Subcutaneous abdominal adipose tissue (tissue), 5 donors: ENCODE data around the gene OSM.
A peak's percentile ranks its signal among the peaks of the same experiment; 100 is the strongest.

ENCODE experiments used
- H3K27ac ChIP-seq: one replicate; pipeline ENCODE4 v1.7.0; 2013; ENCODE audit warnings: low read depth, mild to moderate bottlenecking, inconsistent platforms, low read length, moderate library complexity
- H3K27me3 ChIP-seq, 5 donors: one replicate each; pipeline ENCODE4 v1.7.0; 2013; ENCODE audit warnings: low read length in 5 of 5, inconsistent platforms in 1 of 5; ENCODE audit not compliant: control insufficient read depth in 5 of 5, insufficient read depth in 4 of 5
- H3K36me3 ChIP-seq, 5 donors: one replicate each; pipeline ENCODE4 v1.7.0; 2013; ENCODE audit warnings: low read length in 5 of 5; ENCODE audit not compliant: control insufficient read depth in 5 of 5, insufficient read depth in 5 of 5
- H3K4me1 ChIP-seq, 5 donors: one replicate each; pipeline ENCODE4 v1.7.0; 2013; ENCODE audit warnings: low read length in 5 of 5, mild to moderate bottlenecking in 3 of 5, moderate library complexity in 1 of 5; ENCODE audit not compliant: control insufficient read depth in 5 of 5, insufficient read depth in 5 of 5
- H3K4me3 ChIP-seq, 5 donors: one replicate each; pipeline ENCODE4 v1.7.0; 2013; ENCODE audit warnings: low read length in 5 of 5, low read depth in 1 of 5
- H3K9ac ChIP-seq, 5 donors: one replicate each; pipeline ENCODE4 v1.7.0; 2013; ENCODE audit warnings: low read length in 5 of 5, mild to moderate bottlenecking in 4 of 5, moderate library complexity in 3 of 5
- H3K9me3 ChIP-seq, 5 donors: one replicate each; pipeline ENCODE4 v1.7.0; 2013; ENCODE audit warnings: low read length in 5 of 5; ENCODE audit not compliant: control insufficient read depth in 5 of 5
- donor health status: healthy.
- donor health status: healthy.
- donor health status: healthy.
- donor health status: healthy.
- donor health status: healthy.

OSM gene

GRCh38 chr22:30246814-30247376 is 19.8 kb downstream of the OSM start:
- no peak overlapping the region for H3K27ac ChIP-seq
- H3K4me3 ChIP-seq, result peak overlapping the region in 3 of 5 donors; percentile 47 to 63 (median 54)
- peaks cover 0 to 36% (median 19%) of the 10 kb centered on the region in 5 donors for H3K4me1 ChIP-seq
- no peak overlapping the region for H3K9ac ChIP-seq
- H3K36me3 ChIP-seq, result peaks cover 0 to 3% (median 0%) of the 10 kb centered on the region in 5 donors
- H3K9me3 ChIP-seq, result no peaks in the 10 kb centered on the region
- peaks cover 41 to 64% (median 55%) of the 10 kb centered on the region in 5 donors for H3K27me3 ChIP-seq

GRCh38 chr22:30245985-30246813 is 20.5 kb downstream of the OSM start, which contains the start of gene LIF:
TSS of gene LIF (minus strand) at chr22:30246759. CDS start at chr22:30246695, 64 bp downstream.
- Histone ChIP-seq H3K4me3 (peak within 1 kb of the TSS in 4 of 5 donors; percentile 47 to 63 (median 52)), H3K27me3 (peaks cover 41 to 66% (median 55%) of the 10 kb centered on the region in 5 donors), H3K27ac (no peak within 1 kb of the TSS), H3K36me3 (peaks cover 0 to 3% (median 0%) of the 10 kb centered on the region in 5 donors), H3K4me1 (peaks cover 0 to 35% (median 19%) of the 10 kb centered on the region in 5 donors), H3K9me3 (no peaks in the 10 kb centered on the region), H3K9ac (peak within 1 kb of the TSS in 1 of 5 donors; percentile 20)

- Histone ChIP-seq H3K27ac (no peak overlapping the region), H3K4me1 (peaks cover 0 to 32% (median 19%) of the 10 kb centered on the region in 5 donors), H3K4me3 (peak overlapping the region in 1 of 5 donors; percentile 63), H3K9ac (no peak overlapping the region), H3K9me3 (no peaks in the 10 kb centered on the region), H3K27me3 (peaks cover 41 to 69% (median 55%) of the 10 kb centered on the region in 5 donors), H3K36me3 (peaks cover 0 to 3% (median 0%) of the 10 kb centered on the region in 5 donors)
Measured at GRCh38 chr22:30245181-30245984, 21.3 kb downstream of the OSM start.

DNA sequence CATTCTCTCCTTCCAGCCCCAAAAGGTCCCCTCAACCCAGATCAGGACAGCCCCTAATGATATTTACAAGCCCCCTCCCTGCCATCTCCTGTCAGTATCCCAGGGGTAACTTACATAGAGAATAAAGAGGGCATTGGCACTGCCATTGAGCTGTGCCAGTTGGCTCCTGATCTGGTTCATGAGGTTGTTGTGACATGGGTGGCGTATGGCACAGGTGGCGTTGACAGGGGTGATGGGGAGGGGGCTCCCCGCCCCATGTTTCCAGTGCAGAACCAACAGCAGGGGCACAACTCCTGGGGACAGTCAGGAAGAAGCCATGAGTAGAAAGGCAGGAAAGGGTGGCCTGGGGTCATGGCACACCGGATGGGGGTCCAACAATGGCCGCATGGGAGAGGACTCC is 22.0 kb downstream of the OSM start:
- no peak overlapping the region for H3K4me3 ChIP-seq
- H3K36me3 ChIP-seq, result peaks cover 0 to 3% (median 0%) of the 10 kb centered on the region in 5 donors
- no peaks in the 10 kb centered on the region for H3K9me3 ChIP-seq
- H3K27me3 ChIP-seq, result peaks cover 40 to 63% (median 55%) of the 10 kb centered on the region in 5 donors
- H3K27ac ChIP-seq, result no peak overlapping the region
- H3K9ac ChIP-seq, result no peak overlapping the region
- peaks cover 0 to 32% (median 19%) of the 10 kb centered on the region in 5 donors for H3K4me1 ChIP-seq

- Histone ChIP-seq H3K36me3 (peaks cover 0 to 3% (median 0%) of the 10 kb centered on the region in 5 donors), H3K27me3 (peaks cover 36 to 63% (median 50%) of the 10 kb centered on the region in 5 donors), H3K4me1 (peaks cover 0 to 27% (median 16%) of the 10 kb centered on the region in 5 donors), H3K9ac (no peak overlapping the region), H3K4me3 (no peak overlapping the region), H3K9me3 (no peaks in the 10 kb centered on the region), H3K27ac (no peak overlapping the region)
Measured at GRCh38 chr22:30244066-30244465, 22.6 kb downstream of the OSM start.

GRCh38 chr22:30243661-30244060 is 23.0 kb downstream of the OSM start:
- Histone ChIP-seq H3K9me3 (no peaks in the 10 kb centered on the region), H3K9ac (no peak overlapping the region), H3K4me1 (peaks cover 0 to 27% (median 16%) of the 10 kb centered on the region in 5 donors), H3K4me3 (no peak overlapping the region), H3K27ac (no peak overlapping the region), H3K27me3 (peaks cover 33 to 65% (median 46%) of the 10 kb centered on the region in 5 donors), H3K36me3 (peaks cover 0 to 3% (median 0%) of the 10 kb centered on the region in 5 donors)

DNA sequence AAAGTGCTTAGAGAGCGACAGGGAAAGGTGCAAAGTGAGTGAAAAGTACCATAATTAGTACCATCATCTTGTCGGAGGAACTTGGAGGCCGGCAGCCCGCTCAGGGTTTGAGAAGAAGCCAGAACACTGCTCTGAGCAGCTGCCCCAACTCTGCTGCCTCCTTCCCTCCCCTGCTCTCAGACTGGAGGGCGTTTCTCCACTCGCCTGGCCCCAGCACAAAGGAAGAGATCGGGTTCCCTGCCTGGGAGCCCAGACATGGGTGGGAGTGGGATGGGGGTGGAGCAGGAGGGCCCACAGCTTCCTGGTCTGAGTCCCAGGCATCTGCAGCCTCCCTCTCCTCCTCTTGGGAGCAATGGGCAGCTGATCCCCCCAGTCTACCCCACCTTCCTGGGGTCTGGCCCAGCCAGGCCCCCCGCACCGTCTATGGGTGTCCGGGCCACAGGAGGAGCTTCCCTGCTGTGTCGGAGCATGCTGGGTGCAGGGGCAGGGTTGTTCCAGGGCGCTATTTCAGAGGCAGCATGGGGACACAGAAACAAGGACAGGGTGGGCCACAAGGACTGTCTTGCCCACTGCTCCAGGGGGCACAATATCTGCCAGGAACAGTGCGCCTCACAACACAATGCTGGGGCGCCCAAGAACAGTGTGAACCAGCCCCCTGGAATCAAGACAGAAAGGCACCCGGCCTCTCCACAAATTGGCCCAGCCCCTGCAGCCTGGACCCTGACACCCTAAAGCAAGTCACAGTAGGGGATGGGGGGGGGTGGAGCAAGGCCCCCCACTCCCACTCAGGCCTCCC is 24.9 kb downstream of the OSM start:
- Histone ChIP-seq H3K4me3 (no peak overlapping the region), H3K4me1 (peaks cover 0 to 17% (median 11%) of the 10 kb centered on the region in 5 donors), H3K36me3 (peaks cover 0 to 3% (median 0%) of the 10 kb centered on the region in 5 donors), H3K27ac (no peak overlapping the region), H3K9me3 (no peaks in the 10 kb centered on the region), H3K9ac (no peak overlapping the region), H3K27me3 (peaks cover 16 to 49% (median 34%) of the 10 kb centered on the region in 5 donors)

DNA sequence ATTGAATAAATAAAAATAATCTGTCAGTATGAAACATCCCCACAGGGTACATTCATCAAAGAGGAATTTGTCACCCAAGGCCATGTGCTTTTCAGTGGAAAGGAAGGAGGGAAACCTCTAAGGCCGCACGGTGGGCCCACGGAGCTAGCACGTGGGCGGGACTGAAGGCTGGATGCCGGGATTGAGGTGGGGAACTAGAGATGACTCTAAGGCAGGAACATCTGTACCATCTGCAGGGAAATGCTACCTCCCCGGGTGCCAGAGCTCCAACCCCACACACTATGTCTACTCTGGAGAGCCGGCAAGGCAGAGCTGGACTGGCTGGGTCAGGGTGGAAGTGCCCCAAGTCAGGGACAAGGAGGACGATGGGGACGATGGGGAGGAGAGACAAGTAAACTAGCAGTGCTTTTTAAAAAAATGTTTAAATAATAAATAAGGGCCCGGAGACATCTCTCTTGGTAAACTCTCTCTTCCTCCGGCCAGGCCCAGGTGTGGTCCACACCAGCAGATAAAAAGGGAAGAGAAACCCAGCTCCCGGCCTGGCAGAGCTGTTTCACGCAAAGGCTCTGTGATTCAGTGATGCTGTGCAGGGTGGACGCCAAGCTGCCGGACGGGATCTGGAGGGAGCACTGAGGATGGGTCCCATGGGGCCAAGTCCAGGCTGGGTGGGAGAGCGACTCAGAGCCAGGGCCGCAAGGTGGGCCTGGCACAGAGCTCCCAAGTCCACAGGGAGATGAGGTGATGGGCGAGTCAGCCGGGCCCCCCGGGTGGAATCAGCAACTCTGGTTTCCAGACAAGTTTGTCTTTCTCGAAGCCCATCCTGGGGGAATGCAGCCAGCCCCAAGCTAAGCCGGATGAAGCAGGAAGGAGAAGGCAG is 25.9 kb downstream of the OSM start:
- Histone ChIP-seq H3K9ac (no peak overlapping the region), H3K4me3 (no peak overlapping the region), H3K27ac (no peak overlapping the region), H3K4me1 (peaks cover 0 to 10% (median 4%) of the 10 kb centered on the region in 5 donors), H3K9me3 (no peaks in the 10 kb centered on the region), H3K36me3 (peaks cover 0 to 3% (median 0%) of the 10 kb centered on the region in 5 donors), H3K27me3 (peaks cover 12 to 44% (median 28%) of the 10 kb centered on the region in 5 donors)
